T-helper 9 cell (primary cell): ENCODE measurements around the gene SIRPB2.

Experiments
- DNase-seq: peaks from one replicate; pipeline ENCODE4 v3.0.0-alpha.2; 2020

SIRPB2 gene

DNA sequence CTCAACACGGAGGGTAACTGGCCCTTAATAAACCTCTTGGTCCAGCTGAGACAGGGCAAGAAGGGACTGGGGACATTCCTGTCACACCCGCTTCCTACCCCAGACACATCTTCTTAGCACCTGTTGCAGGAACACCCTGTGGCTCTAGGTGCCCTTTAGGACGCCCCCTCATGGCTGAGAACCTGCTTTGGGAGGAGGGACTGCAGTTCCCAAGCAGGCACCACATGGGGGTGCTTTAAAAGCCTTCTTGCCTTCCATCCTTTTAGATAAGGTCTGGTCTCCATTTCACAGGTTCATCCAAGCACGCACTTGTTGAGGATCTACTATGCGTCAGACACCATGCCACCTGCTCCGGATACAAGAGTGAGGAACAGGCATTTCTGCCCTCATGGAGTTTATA lies 51.2 kb downstream of the SIRPB2 start:
- no peak for DNase-seq

DNA sequence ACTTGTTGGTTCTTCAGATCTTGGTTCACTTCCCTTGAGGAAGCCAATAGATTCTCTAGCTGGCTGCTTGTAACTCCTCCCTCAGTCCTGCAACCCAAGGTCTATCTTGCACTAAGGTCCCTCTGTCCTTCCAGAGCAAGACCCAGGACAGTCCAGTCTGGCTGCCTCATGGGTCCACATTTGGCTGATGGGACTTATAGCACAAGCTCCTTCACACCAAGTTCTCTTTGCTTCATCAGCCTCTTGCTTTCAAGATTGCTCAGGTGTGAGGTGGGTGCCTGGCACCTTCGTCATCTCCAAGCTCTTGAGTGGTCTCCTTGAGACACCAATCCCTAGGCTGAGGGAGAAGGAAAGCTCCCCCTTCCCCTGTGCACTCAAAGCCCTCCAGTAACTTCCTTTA lies 52.9 kb downstream of the SIRPB2 start:
- no peak for DNase-seq

DNA sequence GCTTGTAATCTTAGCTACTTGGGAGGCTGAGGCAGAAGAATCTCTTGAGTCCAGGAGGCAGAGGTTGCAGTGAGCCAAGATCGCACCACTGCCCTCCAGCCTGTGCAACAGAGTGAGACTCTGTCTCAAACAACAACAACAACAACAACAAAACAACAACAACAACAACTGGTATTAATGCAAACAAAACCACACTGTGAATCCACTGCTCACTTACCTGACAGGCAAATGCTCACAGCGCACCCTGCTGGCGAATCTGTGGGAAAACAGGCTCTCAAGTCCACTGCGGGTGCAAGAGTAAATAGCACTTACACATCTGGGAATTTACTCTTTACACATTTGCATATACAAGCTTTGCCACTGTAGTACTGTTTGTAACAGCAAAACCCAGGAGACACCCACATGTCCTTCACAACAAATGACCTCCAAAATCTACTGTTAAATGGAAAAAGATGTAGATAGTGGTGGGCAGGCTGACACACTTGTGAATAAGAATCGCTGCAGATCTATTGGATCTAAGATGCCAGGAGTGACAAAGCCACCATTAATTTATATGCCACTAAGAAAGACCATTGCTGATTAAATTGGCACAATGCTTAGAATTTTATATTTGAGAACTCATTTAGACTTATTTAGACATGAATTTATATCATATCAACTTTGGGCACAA lies 53.9 kb downstream of the SIRPB2 start:
- peak; percentile 77 for DNase-seq

DNA sequence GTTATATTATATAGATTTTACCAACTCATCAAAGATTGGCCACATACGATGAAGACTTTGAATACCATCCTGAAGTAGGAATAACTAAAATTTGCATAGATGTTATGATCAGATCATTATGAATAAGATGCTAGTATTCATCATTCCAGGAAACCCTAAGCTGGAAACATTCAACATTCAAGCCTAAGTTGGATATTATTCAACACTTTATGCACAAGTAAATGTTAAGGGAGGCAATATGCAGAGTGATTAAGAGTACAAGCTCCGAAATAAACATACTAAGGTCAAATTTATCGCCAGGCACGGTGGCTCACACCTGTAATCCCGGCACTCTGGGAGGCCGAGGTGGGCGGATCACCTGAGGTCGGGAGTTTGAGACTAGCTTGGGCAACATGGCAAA lies 55.0 kb downstream of the SIRPB2 start:
- DNase-seq, result no peak

DNA sequence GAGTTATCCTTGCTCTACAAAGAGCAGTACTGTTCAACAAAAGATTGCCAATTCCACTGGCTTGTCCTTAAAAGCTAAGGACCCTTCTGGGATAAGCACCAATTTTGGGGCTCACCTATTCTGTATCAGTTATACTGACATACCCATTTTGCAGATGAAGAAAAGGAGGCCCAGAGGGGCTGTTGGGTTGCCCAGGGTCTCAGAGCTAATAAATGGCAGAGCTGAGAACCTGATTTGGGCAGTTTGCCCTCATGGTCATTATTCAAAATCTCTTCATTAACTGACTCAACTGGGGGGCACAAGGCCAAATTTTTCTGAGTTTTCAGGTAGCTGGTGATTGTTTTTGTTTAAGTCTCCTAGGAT lies 55.9 kb downstream of the SIRPB2 start:
- no peak for DNase-seq

DNA sequence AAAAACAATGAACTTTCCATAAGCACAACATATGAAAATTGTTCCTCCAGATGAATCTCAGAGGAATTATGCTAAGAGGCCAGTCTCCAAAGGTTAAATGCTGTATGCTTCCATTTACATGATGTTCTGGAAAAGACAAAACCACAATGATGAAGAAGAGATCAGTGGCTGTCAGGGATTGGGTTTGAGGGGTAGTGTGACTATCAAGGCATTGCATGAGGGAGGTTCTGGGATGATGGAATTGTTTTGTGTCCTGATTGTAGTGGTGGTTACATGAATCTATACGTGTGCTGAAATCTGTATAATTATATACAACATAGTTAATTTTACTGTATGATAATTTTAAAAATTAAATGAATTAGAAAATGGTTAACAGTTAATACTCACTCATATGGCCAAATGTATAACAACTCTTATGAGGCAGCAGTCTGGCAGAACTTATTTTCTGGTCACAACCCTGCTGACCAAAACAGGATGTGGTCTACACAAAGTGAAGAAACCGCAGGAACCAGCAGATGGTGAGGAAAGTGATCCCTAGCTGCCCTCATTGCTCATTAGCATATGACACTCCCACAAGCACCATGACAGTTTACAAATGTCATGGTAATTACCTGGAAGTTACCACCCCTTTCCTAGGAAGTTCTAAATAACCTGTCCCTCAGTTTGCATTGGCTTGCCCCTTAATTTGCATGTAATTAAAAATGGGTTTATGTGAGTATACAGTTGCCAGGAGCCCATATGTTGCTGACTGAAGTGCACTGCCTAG lies 56.5 kb downstream of the SIRPB2 start:
- DNase-seq, result peak; percentile 32

DNA sequence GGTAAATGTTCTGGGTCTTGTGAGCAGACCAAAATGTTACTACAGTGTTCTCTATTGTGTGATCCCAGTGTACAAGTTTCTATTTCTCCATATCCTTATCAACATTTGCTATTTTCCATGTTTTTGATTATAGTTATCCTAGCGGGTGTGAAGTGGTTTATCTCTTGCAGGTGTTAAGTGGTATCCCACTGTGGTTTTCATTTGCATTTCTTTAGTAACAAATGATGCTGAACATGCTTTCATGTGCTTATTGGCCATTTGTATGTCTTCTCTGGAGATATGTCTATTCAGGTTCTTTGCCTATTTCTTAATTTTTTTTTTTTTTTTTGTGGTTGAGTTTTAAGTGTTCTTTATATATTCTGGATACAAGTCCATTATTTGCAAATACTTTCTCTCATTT lies 60.1 kb downstream of the SIRPB2 start:
- DNase-seq, result no peak

DNA sequence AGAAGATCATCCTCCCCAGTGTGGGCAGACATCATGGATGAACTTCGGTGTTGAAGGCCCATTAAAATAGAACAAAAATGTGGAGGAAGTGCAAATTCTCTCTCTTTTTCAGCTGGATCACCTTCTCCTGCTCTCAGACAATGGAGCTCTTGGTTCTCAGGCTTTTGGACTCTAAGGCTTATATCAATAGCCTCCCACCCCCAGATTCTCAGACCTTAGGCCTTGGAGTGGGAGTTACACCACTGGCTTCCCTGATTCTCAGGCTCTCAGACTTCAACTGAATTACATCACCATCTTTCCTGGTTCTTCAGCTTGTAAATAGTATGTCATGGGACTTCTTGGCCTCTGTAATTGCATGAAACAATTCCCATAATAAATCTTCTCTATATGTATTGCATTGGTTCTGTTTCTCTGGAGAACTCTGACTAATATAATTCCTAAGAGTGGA lies 61.2 kb downstream of the SIRPB2 start:
- DNase-seq, result no peak

DNA sequence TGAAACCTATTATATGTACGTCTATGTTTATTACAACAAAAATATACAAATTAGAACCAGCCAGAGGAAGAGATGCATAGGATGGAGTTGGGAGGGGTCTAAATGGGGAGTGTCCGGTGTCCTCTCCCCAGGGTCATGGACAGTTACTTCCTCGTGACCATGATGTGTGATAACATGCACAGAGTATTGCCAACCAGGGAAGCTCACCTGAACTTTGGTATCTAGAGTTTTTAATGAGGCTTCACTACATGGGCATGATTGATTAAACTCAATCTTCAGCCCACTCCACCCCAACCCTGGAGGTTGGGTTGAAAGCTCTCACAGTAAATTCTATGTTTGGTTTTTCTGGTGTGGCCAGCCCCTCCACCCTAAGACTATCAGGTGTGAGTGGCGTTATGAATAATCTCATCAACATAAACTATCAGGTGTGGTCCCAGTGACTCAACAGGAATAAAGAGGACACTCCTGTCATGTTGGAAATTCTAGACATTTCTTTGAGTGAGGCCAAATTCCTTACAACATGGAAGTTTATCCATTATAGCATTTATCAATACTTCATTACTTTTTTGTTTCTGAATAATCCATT lies 62.0 kb downstream of the SIRPB2 start:
- no peak for DNase-seq

DNA sequence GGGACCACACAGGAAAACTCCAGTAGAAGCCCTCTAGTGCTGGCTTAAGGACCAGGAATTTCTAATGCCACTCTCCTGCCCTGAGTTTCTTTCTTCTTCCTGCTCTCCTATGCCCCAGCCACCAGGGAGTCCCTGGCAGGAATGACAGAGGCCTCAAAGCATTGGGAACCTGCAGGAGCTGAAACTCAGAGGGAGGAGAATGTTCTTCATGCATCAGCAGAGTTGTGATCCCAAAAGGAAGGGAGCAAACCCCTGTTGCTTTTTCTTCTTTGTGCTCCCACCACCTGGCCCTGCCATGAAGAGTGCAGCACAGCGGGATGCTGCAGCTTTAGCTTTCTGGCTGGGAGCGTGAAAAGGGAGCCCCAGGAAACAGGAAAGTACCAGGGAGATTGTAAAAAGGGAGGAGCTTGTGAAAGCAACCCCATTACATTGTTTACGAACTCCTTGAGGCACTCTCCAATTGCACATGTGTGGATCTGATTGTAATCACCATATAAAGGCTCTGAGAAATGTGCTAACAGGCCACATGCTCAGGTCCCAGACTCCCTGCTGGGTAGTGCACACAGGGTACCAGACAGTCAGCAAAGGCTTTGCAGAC lies 63.7 kb downstream of the SIRPB2 start:
- DNase-seq, result no peak

DNA sequence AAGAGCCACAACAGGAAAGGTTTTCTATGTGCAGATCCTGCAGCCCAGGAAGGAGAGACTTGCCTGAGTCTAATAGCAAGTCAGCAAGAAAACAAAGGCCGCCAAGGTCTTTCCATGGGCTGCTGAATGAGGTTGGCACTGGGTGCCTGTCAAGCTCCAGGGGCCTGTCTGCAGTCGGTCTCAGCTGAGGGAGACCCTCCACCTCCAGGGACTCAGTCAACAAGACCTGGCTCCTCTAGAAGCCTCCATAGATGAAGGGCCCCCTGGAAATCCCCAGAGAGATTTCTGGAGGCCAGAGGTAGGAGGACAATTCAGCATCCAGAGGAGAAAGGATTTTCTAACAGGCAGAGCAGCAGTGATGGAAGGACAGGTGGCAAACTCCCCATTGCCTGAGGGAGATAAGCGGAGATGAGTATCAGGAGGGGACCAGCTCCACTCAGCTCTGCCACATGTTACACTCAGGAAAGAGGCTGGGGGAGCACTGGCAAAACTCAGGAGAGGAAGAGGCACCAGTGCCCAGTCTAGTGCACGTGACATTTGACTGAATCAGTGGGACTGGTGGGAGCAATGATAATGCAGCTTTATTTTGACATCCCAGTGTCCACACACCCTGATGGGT lies 64.9 kb downstream of the SIRPB2 start:
- no peak for DNase-seq
